Endothelial cell of umbilical vein (primary cell): ENCODE data around the gene ACSL6. TPM values are rescaled to one million over a fixed set of nuclear protein-coding genes. Genes with fewer than 3 reads are reported as not detected.

Source experiments
- BruUV-seq: library from RNA; stranded (reverse); fragments of 400-500 nt; replicated peaks from 2 replicates; lab custom pipeline; 2021; lab: Mats Ljungman, UMichigan
- CTCF ChIA-PET: fragments of 300-600, 350-600 bp; sonication (Branson Sonifier 250); formaldehyde crosslinking; loops from one replicate; lab custom pipeline; 2021; ENCODE audit warnings: antibody characterized with exemption, inconsistent platforms; lab: Charles Lee
- POLR2A ChIA-PET: fragments of 300-600, 350-600 bp; sonication (Branson Sonifier 250); formaldehyde crosslinking; loops from one replicate; lab custom pipeline; 2021; ENCODE audit warnings: antibody characterized with exemption, inconsistent platforms; lab: Charles Lee
- DNase-seq: peaks from one replicate; pipeline ENCODE4 v3.0.0-alpha.2; 2011; ENCODE audit warnings: low read depth, low spot score
- FAIRE-seq: peaks from 2 replicates; lab custom pipeline; 2011; peaks lifted over from hg19 to GRCh38; lab: Jason Lieb, UNC
- H2AFZ ChIP-seq: 2 replicates; pipeline ENCODE4 v1.6.0; 2012; ENCODE audit warnings: low read depth, low read length, control low read depth, inconsistent platforms
- H3K27ac ChIP-seq: 2 replicates; pipeline ENCODE4 v1.5.1; 2011; ENCODE audit warnings: low read depth, mild to moderate bottlenecking, control low read depth, low read length, moderate library complexity; ENCODE audit not compliant: insufficient read depth
- H3K27me3 ChIP-seq, 2 experiments: 2 replicates each; pipeline versions ENCODE4 v1.6.0 to v1.6.1; 2011; ENCODE audit warnings: low read length in 2 of 2, mixed read lengths in 1 of 2; ENCODE audit not compliant: control insufficient read depth in 2 of 2, insufficient read depth in 2 of 2
- H3K36me3 ChIP-seq, 2 experiments: 2 replicates in 1 of 2; 3 replicates in 1 of 2; pipeline ENCODE4 v1.5.1; 2011; ENCODE audit warnings: low read length in 2 of 2, mild to moderate bottlenecking in 1 of 2, moderate library complexity in 1 of 2; ENCODE audit not compliant: control insufficient read depth in 2 of 2, insufficient read depth in 2 of 2; ENCODE audit errors: extremely low read depth in 1 of 2
- H3K4me1 ChIP-seq: 3 replicates; pipeline ENCODE4 v1.5.1; 2011; ENCODE audit warnings: mild to moderate bottlenecking, low read length; ENCODE audit not compliant: control insufficient read depth, insufficient read depth; ENCODE audit errors: extremely low read depth
- H3K4me2 ChIP-seq: 2 replicates; pipeline ENCODE4 v1.6.1; 2011; ENCODE audit warnings: low read length, control low read depth, mixed read lengths; ENCODE audit not compliant: insufficient read depth
- H3K4me3 ChIP-seq, 3 experiments: fragments of 200-600 bp in 1 of 3; sonication (generic), shearing (Covaris generic) in 1 of 3; replicated peaks in 1 of 3; 2 replicates each; pipeline ENCODE4 v1.5.1; 2011 to 2016; ENCODE audit warnings: control low read depth in 3 of 3, low read length in 3 of 3, mild to moderate bottlenecking in 2 of 3, inconsistent platforms in 1 of 3, low read depth in 1 of 3, moderate library complexity in 1 of 3; ENCODE audit not compliant: insufficient read depth in 1 of 3
- H3K79me2 ChIP-seq: 2 replicates; pipeline ENCODE4 v1.6.0; 2012; ENCODE audit warnings: low read length, inconsistent platforms; ENCODE audit not compliant: control insufficient read depth, insufficient read depth
- H3K9ac ChIP-seq: replicated peaks from 2 replicates; pipeline ENCODE3; 2011; ENCODE audit warnings: low read length, control low read depth; ENCODE audit not compliant: insufficient read depth; ENCODE audit errors: extremely low read depth
- H3K9me1 ChIP-seq: replicated peaks from 3 replicates; pipeline ENCODE4 v1.6.0; 2011; ENCODE audit warnings: mild to moderate bottlenecking, low read length; ENCODE audit not compliant: control insufficient read depth, insufficient read depth; ENCODE audit errors: extremely low read depth
- H3K9me3 ChIP-seq: replicated peaks from 2 replicates; pipeline ENCODE4 v1.5.1; 2012; ENCODE audit warnings: low read length, inconsistent platforms; ENCODE audit not compliant: control insufficient read depth, insufficient read depth
- H4K20me1 ChIP-seq: replicated peaks from 2 replicates; pipeline ENCODE3; 2011; ENCODE audit warnings: mild to moderate bottlenecking, low read length; ENCODE audit not compliant: control insufficient read depth, insufficient read depth; ENCODE audit errors: extremely low read depth
- CTCF ChIP-seq, 2 donors: IDR thresholded peaks; 1 replicate in 1 of 2; 2 replicates in 1 of 2; pipeline ENCODE4 v1.5.1; 2011; ENCODE audit warnings: low read length in 2 of 2, mild to moderate bottlenecking in 2 of 2, moderate library complexity in 2 of 2, control low read depth in 1 of 2, inconsistent platforms in 1 of 2, low read depth in 1 of 2; ENCODE audit not compliant: insufficient read depth in 1 of 2; ENCODE audit errors: extremely low read depth in 1 of 2
- EZH2 ChIP-seq: IDR thresholded peaks from 2 replicates; pipeline ENCODE4 v1.6.1; 2012; ENCODE audit warnings: borderline replicate concordance, low read depth, mild to moderate bottlenecking, moderate library complexity, low read length, inconsistent platforms; ENCODE audit not compliant: severe bottlenecking
- FOS ChIP-seq: IDR thresholded peaks from 2 replicates; pipeline ENCODE4 v1.6.1; 2011; ENCODE audit warnings: mild to moderate bottlenecking, low read length, moderate library complexity, borderline replicate concordance; ENCODE audit not compliant: insufficient read depth
- JUN ChIP-seq: IDR thresholded peaks from 2 replicates; pipeline ENCODE4 v1.6.1; 2011; ENCODE audit warnings: borderline replicate concordance, low read depth; ENCODE audit not compliant: insufficient read length, insufficient read depth
- MAX ChIP-seq: IDR thresholded peaks from 2 replicates; pipeline ENCODE4 v1.6.1; 2011; ENCODE audit not compliant: insufficient read depth, insufficient read length
- POLR2A ChIP-seq: IDR thresholded peaks from 2 replicates; pipeline ENCODE4 v1.6.1; 2012; ENCODE audit warnings: low read depth, mild to moderate bottlenecking, control low read depth, low read length
- POLR2AphosphoS5 ChIP-seq: IDR thresholded peaks from 2 replicates; pipeline ENCODE4 v1.6.1; 2012; ENCODE audit warnings: low read depth, mild to moderate bottlenecking, control low read depth, low read length, moderate library complexity; ENCODE audit not compliant: insufficient read depth
- dilution Hi-C: fragments of 300-500 bp; cut with MboI; formaldehyde crosslinking; loops from one replicate; pipeline ENCODE4 v1.15.0; 2019; ENCODE audit warnings: low sequenced_read_pairs; ENCODE audit not compliant: extremely low pct_ligation_motif_present
- intact Hi-C: fragments of 100-400 bp; cut with micrococcal nuclease; formaldehyde crosslinking; loops from one replicate; pipeline ENCODE4 v1.10.0; 2022
- polyA plus RNA-seq, 4 experiments: library from polyadenylated mRNA; depleted of rRNA in 3 of 4; stranded (reverse) in 3 of 4; unstranded in 1 of 4; fragments of >200 nt; gene quantifications; 2 replicates each; pipeline versions ENCODE4 v1.2.1 to v1.2.3, GENCODE V29; 2011 to 2012; ENCODE audit warnings: missing spikeins in 1 of 4
- total RNA-seq: library from RNA; stranded (reverse); gene quantifications from 2 replicates; pipeline ENCODE4 v1.2.3, GENCODE V29; 2021

Gene ACSL6
- total and polyA plus RNA-seq, 2 donors (not counting 3 experiments of a cell fraction or from before 2014, with no cell fraction given): not detected

GRCh38 chr5:132013006-132013689 lies 1.7 kb upstream of the ACSL6 start:
- FAIRE-seq (no peak), DNase-seq (no peak)
- POLR2A ChIA-PET: no interaction called here
- Histone ChIP-seq H3K36me3 (no peaks in the 10 kb centered on the region), H3K9me3 (no peaks in the 10 kb centered on the region), H4K20me1 (no peaks in the 10 kb centered on the region), H3K9me1 (no peaks in the 10 kb centered on the region), H3K79me2 (no peaks in the 10 kb centered on the region), H2AFZ (no peak overlapping the region), H3K27me3 (peaks cover 22 to 39% of the 10 kb centered on the region in 2 experiments), H3K4me1 (no peaks in the 10 kb centered on the region), H3K4me2 (no peak overlapping the region), H3K9ac (no peak overlapping the region), H3K4me3 (no peak overlapping the region), H3K27ac (no peak overlapping the region)
- CTCF ChIA-PET: interaction anchor here (0.6 to 1.7 kb wide), 4 partner anchors 12 to 424 kb away, joined by 3 to 7 read pairs (median 3); no protein-coding TSS in a partner anchor
- no TSS peak for BruUV-seq
- intact Hi-C loops (no loop called here), dilution Hi-C loops (loop anchor here (25.0 kb wide), 1 partner anchor 426 kb away; no protein-coding TSS in a partner anchor)
- TF ChIP-seq POLR2A (no peak), MAX (no peak), CTCF (IDR thresholded peaks at IDR 0.05; ENCODE audit: extremely low read depth in 1 of 2, insufficient read depth in 1 of 2, low read depth in 1 of 2, low read length in 2 of 2) (no peak), FOS (no peak), EZH2 (no peak), POLR2AphosphoS5 (no peak), JUN (no peak)
